Stromal cell of bone marrow (primary cell): ENCODE data around the gene SMIM26.

Experiments used
- DNase-seq: peaks from one replicate; pipeline ENCODE4 v3.0.0-alpha.2; 2012; ENCODE audit warnings: low read depth

SMIM26 gene

GRCh38 chr20:18580012-18580411 lies 12.8 kb downstream of the SMIM26 start:
- DNase-seq: no peak

- DNase-seq: peak; percentile 16
Measured at GRCh38 chr20:18585134-18585533, 17.9 kb downstream of the SMIM26 start.

GRCh38 chr20:18587665-18588573 lies 20.7 kb downstream of the SMIM26 start, which contains the start of gene DTD1:
Gene DTD1, plus strand, starts transcription at chr20:18588054. Its CDS starts 19 bp downstream, at chr20:18588073.
- peak; percentile 73 for DNase-seq

DNA sequence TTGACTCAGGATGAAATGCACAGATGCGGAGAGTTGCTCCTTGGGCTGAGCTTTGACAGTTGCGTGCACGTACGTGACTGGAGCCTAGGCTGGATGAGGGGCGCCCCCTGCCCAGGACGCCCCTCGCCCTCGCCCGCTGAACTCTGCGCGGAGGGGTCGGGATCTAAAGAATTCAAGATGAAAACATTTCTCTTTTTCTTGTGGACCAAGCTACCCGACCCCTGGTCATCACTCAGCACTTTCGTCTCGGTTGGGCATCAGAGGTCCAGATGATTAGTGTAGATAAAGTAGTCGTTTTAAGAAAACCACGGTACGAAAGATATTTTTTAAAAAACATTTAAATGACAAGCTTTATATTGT lies 21.3 kb downstream of the SMIM26 start:
- no peak for DNase-seq

DNA sequence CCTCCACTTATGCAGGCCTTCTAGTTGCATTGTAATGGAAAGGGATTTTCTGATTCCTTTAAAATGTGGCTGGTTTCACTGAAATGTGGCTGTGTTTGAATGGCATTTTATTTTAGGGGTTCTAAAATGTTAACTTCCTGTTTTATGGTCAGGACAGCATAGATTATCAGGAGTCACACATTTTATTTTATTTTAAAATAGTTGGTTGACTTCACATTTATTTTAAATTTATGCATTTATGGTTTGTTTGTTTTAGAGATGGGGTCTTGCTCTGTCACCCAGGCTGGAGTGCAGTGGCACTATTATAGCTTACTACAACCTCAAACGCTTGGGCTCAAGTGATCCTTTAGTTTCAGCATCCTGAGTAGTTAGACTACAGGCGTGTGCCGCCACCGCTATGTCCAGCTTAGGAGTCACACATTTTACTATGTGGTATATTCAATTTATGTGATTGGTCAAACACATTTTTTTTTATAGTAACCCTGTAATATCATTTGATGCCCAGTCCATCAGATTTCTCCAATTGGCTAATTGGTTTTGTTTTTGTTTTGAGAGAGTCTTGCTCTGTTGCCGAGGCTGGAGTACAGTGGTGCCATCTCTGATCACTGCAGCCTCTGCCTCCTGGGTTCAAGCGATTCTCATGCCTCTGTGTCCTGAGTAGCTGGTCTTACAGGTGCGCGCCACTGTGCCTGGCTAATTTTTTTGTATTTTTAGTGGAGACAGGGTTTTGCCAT lies 22.9 kb downstream of the SMIM26 start:
- DNase-seq: no peak

GRCh38 chr20:18596270-18596669 lies 29.0 kb downstream of the SMIM26 start:
- no peak for DNase-seq

GRCh38 chr20:18609741-18610140 lies 42.5 kb downstream of the SMIM26 start:
- no peak for DNase-seq

GRCh38 chr20:18611492-18611891 lies 44.3 kb downstream of the SMIM26 start:
- DNase-seq: no peak

- no peak for DNase-seq
Measured at GRCh38 chr20:18613553-18613952, 46.3 kb downstream of the SMIM26 start.

DNA sequence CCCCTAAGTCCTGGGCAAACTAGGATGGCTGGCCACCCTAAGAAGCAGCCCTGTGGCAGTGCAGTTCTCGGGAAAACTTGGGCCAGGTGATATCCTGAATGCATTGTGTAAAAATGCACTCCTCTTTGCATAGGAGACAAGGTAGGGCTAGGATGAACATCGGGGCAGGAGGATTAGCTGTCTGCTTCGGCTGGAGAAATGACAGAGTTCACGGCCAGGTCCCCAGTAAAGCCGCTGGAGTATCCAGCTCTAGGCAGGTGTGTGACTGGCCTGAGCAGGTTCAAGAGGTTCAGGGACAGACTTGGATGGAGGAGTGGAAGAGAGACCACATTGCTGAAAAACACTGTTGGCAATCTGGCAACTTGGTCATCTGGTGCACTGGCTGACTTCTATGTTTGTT lies 47.0 kb downstream of the SMIM26 start:
- no peak for DNase-seq

GRCh38 chr20:18615020-18615650 lies 47.9 kb downstream of the SMIM26 start:
- no peak for DNase-seq
